ENCODE measurements around the gene NUBP2.

- TF ChIP-seq POLR2A (IDR thresholded peaks at IDR 0.05; ENCODE audit: low read length) (peak; percentile 83), GATA1 (IDR thresholded peaks at IDR 0.05; ENCODE audit: low read depth, low read length) (no peak)
Measured at GRCh38 chr16:1826691-1827573, 44.2 kb downstream of the NUBP2 start, which contains the start of the genes FAHD1 and HAGH.
